Measurements from ENCODE around the gene RPP40.

- TF ChIP-seq CTCF (IDR thresholded peaks at IDR 0.05) (no peak), POLR2A (IDR thresholded peaks at IDR 0.05) (no peak)
Observed at GRCh38 chr6:4986999-4987398, 16.8 kb downstream of the RPP40 start.

Measured in uterus (tissue), 2 donors.